Right ventricle myocardium inferior (tissue), 1 donor: ENCODE data around the gene DNM3. TPM values are rescaled to one million over a fixed set of nuclear protein-coding genes. Genes with fewer than 3 reads are reported as not detected.
"Not testable (repeated sequence)": the region's sequence is repeated elsewhere in the genome, so short reads cannot be mapped to it uniquely, and the experiment has no call there.

Source experiments
- ATAC-seq: fragments of 200-7000 bp; cut with Tn5 transposase; one replicate; pipeline ENCODE4 v1.9.1; 2020; ENCODE audit warnings: mild to moderate bottlenecking, moderate library complexity
- DNase-seq: peaks from one replicate; pipeline ENCODE4 v3.0.0; 2021; ENCODE audit errors: missing footprints
- intact Hi-C: fragments of 100-400 bp; cut with DNase I; formaldehyde crosslinking; loops from one replicate; pipeline ENCODE4 v1.11.0; 2022
- total RNA-seq: library from RNA; stranded (reverse); fragmentation: NEBNext Ultra II Directional; extraction: Animal tissue kit (Norgen Biotek cat#: 25700); gene quantifications from one replicate; pipeline ENCODE4 v1.2.1, GENCODE V29; 2021
- donor health status: DM: no; HTN: yes; CAD: no; lungs with severe emphysema.

The DNM3 gene
- total RNA-seq, 1 donor from 2014 or later = 1.8 TPM

DNA sequence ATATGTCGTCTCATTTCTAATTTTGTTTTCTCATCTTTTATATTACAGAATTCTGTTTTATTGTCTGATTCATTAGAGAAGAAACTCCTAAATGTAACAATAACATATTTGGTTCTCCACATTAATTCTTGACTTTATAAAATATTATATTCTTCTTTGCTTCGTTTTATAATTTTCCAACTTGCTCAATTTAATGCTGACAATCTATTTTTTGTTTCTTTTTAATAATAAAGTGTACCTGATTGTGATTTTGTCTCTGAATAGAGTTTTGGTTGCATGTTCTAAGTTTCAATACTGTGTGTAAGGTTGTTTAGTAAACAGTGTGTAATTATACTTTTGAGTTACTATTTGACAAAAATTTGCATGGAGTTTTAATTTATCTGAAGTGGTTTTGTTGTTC is 448.1 kb downstream of the DNM3 start:
- intact Hi-C loops = loop anchor here (10.0 kb wide), 1 partner anchor 125 kb away; no protein-coding TSS in a partner anchor

DNA sequence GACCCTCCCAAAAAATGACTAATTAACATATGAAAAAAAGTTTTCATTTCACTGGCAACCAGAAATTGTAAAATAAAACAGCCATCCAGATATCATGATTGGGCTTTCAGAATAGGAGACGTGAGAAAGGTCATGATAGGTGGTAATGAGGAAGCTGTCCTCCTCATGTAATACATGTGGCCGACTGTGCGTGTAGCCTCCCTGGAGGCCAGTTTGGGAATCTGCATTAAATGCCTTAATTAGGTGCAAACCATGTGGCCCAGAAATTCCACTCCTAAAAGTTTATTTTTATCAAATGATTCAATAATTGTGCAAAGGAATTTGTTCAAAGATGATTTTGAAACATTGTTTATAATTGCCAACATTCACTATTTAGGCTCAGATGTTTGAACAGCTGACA is 451.5 kb downstream of the DNM3 start:
- ATAC-seq = no peak
- DNase-seq = no peak
- intact Hi-C loops = loop anchor here (10.0 kb wide), 1 partner anchor 102 kb away; no protein-coding TSS in a partner anchor

More for the DNA sequence above, 448.1 kb downstream of the DNM3 start:
- ATAC-seq (no peak), DNase-seq (no peak)

DNA sequence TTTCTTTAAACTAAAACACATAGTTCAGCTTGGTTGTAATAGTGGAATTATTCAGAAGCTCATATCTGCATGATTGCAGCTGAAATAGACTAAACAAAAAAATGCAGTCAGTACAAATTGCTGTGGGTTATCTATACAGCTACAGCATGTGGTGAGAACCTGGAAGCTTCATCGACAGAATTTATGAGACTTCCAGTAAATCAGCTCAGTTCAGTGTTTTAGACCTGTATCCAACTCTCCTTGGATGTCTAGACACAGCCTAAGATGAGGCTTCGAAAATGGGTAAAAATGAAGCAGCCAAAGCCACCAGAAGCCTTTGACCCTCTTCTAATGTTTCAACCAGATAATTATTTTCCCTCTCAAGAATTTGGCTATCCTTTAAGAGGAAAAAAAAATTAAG is 452.1 kb downstream of the DNM3 start:
- intact Hi-C loops = loop anchor here (10.0 kb wide), 1 partner anchor 101 kb away; no protein-coding TSS in a partner anchor
- ATAC-seq (no peak), DNase-seq (no peak)

DNA sequence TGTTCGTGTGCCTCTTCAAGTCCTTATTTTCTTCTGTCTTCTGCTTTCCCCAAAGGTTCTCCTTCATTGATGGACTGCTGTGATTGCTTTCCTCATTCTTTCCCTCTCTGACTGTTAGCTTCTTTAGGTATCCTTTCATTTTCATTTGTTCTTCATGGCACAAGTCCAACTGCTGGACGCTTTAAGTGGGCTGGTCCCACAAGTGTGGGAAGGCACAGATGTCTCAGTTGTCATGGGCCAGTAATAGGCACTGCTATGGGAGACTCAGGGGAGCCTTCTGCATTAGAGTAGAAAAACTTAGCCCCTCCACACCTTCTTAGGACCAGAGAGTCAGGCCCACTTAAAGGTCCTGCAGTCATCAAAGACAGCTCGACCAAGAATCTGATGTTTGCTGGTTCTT is 456.8 kb downstream of the DNM3 start:
- ATAC-seq (no peak), DNase-seq (no peak)
- intact Hi-C loops = loop anchor here (10.0 kb wide), 1 partner anchor 97 kb away; no protein-coding TSS in a partner anchor

DNA sequence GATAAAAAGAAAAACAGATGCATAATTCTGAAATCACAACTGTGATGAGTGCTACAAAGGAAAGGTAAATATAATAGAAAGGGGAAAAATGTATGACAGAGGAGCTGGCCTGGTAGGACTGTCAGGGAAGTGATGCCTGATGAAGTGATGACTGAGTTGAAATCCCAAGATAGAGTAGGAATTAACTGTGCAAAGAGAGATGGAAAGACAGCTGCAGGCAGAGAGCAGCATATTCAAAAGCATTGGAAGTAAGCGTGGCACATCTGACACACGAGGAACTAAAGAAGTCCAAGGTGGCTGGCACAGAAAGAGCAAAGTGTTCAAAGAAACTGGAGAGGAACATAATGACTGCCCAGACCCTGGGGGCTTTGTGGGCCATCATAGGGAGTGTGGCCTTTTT is 457.6 kb downstream of the DNM3 start:
- intact Hi-C loops = loop anchor here (10.0 kb wide), 1 partner anchor 96 kb away; no protein-coding TSS in a partner anchor
- ATAC-seq (no peak), DNase-seq (no peak)

DNA sequence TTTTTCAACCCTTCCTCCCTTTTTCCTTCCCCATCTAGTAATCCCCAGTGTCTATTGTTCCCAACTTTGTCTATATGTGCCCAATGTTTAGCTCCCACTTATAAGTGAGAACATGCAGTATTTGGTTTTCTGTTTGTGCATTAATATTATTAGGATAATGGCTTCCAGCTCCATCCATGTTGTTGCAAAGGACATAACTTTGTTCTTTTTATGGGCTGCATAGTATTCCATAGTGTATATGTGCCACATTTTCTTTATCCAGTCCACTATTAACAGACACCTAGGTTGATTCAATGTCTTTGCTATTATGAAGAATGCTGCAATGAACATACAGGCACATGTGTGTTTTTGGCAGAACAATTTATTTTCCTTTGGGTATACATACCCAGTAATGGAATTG is 458.2 kb downstream of the DNM3 start:
- intact Hi-C loops = loop anchor here (10.0 kb wide), 1 partner anchor 95 kb away; no protein-coding TSS in a partner anchor
- DNase-seq = no peak
- no peak for ATAC-seq

DNA sequence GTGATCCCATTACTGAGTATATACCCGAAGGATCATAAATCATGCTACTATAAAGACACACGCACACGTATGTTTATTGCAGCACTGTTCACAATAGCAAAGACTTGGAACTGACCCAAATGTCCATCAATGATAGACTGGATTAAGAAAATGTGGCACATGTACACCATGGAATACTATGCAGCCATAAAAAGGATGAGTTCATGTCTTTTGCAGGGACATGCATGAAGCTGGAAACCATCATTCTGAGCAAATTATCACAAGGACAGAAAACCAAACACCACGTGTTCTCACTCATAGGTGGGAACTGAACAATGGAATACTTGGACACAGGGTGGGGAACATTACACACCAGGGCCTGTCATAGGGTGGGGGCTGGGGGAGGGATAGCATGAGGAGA is 466.2 kb downstream of the DNM3 start:
- intact Hi-C loops, DNase-seq, ATAC-seq: not testable (repeated sequence)

DNA sequence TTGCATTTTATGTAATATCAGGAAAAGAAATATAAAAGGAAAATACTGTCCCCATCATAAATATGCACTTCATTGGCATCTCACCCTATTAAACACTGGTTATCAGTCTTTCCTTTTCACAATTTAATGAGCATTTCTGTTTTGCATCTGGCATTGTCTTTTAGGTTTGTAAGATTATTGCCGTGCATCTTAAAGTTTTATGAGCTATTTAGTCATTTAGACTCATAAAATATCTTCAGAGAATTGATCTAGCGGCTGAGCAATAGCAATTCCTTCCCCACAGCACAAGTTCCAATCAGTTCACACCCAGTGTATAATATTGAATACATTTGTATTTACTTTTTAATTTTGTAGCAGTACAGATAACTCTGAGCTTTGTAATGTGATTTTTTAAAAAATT is 466.8 kb downstream of the DNM3 start:
- no peak for ATAC-seq
- DNase-seq = no peak
- intact Hi-C loops = no loop called here

DNA sequence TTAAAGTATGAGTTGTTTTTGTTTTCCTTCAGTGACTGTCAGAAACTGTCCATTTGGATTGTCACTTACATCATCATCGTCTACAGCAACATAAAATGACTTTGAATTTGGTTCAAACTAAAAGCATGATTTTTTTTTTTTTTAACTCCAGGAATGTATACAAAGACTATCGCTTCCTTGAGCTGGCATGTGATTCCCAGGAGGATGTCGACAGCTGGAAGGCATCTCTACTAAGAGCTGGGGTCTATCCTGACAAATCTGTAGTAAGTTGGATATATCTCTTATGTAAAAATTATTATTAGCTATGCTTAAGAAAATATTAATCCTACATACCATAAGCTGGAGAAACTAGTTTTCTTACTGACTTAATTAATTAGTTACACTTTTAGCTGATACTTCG is 467.3 kb downstream of the DNM3 start:
- ATAC-seq (no peak), DNase-seq (no peak)
- intact Hi-C loops = no loop called here

DNA sequence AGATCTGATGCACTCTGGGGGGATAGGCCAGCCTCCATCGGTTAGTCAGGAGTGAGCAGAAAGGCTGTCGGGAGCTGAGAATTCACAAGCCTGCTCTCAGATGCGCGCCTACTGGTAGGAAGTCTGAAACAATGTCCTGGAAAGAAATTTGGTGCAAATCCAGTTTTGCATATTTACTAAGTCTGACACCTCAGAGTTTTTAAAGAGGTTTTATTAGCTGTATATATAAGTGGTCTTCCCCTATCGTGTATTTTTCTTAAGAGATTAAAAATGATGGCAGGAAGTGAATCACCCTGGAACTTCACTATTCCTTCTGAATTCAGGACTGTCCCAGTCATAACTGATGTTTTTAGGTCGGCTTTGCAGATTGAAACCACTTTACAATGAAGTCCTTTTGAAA is 479.4 kb downstream of the DNM3 start:
- DNase-seq = no peak
- no peak for ATAC-seq
- intact Hi-C loops = loop anchor here (10.0 kb wide), 1 partner anchor 74 kb away; no protein-coding TSS in a partner anchor

DNA sequence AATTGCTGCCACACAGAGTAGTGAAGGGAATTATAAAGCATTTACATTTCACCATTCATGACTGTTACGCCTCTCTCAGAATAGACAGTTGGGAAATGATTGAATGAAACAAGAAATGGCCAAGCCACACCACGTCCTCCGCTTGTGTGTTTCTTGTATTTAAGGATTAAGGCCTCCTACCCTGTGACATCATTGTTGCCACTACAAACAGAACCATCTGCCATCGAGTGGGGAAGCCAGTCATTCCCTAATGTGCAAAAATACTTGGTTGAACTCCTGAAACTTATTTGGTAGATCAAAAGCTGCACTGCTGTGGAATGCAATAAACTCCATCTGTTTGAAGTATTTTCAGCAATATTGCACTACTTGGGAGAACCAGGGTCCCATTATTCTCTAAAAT is 480.2 kb downstream of the DNM3 start:
- ATAC-seq (peak; percentile 58), DNase-seq (no peak)
- intact Hi-C loops = loop anchor here (10.0 kb wide), 1 partner anchor 73 kb away; no protein-coding TSS in a partner anchor

DNA sequence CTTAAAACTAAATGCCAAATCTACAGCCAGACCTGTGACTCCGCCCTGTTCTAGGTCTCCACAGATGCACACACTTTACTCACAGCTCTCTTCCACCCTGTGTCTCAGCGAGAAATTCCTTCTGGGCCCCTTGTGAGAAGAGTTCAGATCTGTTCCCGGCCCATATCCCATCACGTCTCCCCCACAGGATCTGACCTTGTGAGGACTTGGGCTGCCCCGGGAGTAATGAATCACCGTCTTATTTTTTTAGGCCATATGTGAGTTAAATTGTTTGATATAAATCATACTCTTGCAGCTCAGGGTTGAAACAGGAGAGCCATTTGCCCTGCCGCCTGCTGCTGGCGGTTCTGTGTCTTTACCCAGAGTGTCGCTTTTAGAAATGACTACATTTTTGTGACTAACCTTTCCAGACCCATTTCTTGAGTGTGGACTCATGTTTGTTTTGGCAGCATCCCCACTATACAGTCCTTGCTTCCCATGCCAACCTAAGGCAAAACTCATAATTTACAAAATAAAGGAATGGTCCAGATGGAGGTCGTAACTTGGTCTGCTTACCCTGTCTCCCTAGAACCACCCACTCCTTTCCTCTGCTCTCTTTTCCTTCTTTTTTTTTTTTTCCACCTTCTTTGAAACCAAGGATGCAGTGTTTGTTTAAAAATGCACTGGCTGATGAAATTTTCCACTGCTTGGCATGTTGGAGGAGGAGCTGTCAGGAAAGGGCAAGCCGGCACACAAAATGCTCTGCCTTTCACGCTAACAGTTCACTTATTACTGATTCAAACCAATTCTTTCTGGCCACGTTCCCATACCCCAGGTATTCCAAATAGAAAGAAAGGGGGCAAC is 481.1 kb downstream of the DNM3 start:
- intact Hi-C loops = loop anchor here (10.0 kb wide), 1 partner anchor 72 kb away; no protein-coding TSS in a partner anchor
- ATAC-seq (peak; percentile 94), DNase-seq (peak; percentile 63)

DNA sequence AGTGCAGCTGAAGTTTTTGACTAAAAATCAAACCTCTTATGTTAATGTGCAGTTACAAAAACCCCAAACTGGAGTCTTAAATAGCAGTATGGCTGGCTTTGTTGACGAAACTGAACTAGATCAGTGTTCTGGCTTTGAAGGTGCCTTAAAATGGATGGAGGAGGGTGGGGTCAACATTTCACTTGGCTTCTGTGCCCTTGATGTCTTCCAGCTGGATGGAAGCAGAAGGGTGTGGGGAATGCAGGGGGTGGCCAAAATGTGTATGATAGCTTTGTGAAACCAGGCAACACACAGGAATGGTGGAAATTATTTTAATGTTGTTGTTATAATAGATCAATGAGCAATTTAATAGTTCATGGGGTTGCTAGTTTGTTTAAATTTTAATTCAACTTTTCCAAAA is 482.4 kb downstream of the DNM3 start:
- DNase-seq (no peak), ATAC-seq (no peak)
- intact Hi-C loops = loop anchor here (10.0 kb wide), 1 partner anchor 71 kb away; no protein-coding TSS in a partner anchor

DNA sequence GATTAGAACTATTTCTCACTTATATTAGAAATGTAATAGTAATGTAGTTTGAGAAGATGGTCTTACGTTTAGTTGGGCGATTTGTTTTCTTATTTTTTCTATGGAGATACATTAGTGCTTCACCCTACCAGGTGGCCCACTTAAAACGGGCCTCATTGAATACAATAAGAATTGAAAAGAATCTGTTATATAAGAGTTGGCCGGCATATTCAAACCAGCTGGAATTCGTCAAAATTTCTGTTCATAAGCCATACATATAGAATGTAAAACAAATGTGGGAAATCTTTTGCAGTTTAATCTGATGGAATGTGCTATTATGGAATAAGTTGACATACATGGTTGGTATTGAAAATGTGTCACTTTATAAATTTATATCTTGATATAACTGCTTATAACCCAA is 482.8 kb downstream of the DNM3 start:
- DNase-seq = no peak

DNA sequence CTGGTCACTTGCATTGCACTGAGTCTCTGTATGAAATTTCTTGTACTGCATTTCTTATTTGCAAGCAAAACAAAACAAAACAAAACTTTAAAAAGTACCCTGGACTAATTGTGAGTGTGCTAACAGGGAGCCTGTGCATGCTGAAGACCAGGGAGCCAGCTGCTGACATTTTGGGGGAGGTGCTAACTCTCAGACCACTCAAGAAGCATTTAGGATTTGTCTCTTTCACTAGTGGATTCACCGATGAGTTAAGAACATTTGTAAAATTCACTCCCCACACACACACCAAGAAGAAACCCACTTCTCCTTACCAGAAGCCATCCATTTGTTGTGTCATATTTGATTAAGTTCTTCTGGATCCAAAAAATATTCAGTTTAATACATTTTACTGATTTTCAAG is 483.5 kb downstream of the DNM3 start:
- ATAC-seq (no peak), DNase-seq (no peak)
- intact Hi-C loops = loop anchor here (10.0 kb wide), 1 partner anchor 70 kb away; no protein-coding TSS in a partner anchor

More for the DNA sequence above, 482.8 kb downstream of the DNM3 start:
- no peak for ATAC-seq
- intact Hi-C loops = loop anchor here (10.0 kb wide), 1 partner anchor 71 kb away; no protein-coding TSS in a partner anchor

DNA sequence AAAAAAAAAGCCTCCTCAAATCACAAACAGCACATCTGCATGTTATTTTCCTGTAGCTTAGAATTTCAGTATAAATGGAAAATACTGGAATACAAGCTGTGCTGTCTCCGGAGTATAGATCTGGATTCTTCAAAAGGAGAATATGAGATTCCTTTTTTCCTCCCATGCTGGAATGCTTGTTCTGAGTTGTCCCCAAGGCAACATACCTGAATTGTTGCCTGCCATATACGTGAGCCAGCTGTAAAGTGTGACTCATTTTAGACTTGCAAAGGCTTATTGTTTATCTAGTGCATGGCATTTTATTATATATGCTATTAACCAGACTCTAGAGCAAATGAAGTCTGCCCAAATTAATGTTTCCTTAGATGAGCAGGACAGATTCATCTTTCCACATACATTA is 484.2 kb downstream of the DNM3 start:
- intact Hi-C loops = loop anchor here (10.0 kb wide), 1 partner anchor 69 kb away; no protein-coding TSS in a partner anchor
- DNase-seq = no peak
- no peak for ATAC-seq

DNA sequence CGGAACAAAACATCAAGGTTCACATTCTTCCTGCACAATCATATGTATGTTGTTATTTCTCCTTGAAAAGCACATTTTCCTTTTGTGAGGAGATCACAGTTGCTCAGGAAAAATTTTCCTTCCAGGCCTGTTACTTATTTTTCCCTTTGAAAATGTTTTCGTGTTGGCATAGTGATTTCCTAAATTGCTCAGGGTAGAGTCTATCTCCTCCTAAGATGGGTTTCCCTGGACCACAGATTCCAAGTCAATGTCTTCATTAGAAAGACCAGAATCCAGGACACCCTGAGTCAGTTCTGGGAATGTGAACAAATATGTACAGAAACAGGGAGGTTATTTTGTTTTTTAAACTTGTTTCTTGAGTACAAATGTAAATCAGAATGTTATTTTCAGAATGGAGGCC is 484.8 kb downstream of the DNM3 start:
- no peak for ATAC-seq
- intact Hi-C loops = loop anchor here (10.0 kb wide), 1 partner anchor 69 kb away; no protein-coding TSS in a partner anchor
- no peak for DNase-seq

DNA sequence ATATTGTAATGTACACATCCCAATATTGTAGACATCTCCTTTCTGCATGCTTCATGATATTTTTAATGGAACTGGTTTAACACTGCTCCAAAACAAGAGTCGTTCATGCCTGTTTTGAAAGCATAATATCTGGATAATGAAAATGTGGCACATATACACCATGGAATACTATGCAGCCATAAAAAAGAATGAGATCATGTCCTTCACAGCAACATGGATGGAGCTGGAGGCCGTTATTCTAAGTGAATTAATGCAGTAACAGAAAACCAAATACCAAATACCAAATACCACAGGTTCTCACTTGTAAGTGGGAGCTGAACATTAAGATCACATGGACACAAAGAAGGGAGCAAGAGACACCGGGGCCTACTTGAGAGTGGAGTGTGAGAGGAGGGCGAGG is 487.0 kb downstream of the DNM3 start:
- ATAC-seq (no peak), DNase-seq (no peak)
- intact Hi-C loops = loop anchor here (10.0 kb wide), 1 partner anchor 67 kb away; no protein-coding TSS in a partner anchor

DNA sequence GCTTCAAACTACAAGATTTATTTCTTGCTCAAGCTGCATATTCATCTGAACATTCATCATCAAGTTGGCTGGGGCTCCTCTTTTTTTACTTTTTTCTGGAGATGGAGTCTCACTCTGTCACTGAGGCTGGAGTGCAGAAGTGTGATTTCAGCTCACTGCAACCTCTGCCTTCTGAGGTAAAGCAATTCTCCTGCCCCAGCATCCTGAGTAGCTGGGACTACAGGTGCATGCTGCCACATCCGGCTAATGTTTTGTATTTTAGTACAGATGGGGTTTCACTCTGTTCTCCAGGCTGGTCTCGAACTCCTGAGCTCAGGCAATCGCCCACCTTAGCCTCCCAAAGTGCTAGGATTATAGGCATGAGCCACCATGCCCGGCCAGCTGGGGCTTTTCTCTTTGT is 490.9 kb downstream of the DNM3 start:
- no peak for DNase-seq
- ATAC-seq = no peak
- intact Hi-C loops = no loop called here

DNA sequence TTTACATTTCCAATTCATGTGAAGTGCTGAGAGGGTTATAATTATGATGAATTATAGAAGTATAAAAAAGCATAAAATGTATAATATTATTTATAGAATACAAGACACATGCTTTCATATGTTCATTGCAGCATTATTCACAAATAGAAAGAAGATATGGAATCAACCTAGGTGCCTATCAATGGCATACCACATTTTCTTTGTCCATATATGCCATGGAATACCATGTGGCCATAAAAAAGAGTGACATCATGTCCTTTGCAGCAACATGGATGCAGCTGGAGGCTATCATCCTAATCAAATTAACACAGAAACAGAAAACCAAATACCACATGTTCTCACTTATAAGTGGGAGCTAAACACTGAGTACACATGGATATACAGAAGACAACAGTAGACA is 494.1 kb downstream of the DNM3 start:
- intact Hi-C loops = no loop called here
- ATAC-seq (no peak), DNase-seq (no peak)
